ENCODE measurements around the gene LPCAT3. TPM values are rescaled to one million over a fixed set of nuclear protein-coding genes. Genes with fewer than 3 reads are reported as not detected.

LPCAT3 gene
- total and polyA plus RNA-seq, 2 of the 13 experiments (the other 11 are each of a cell fraction or from before 2014, with no cell fraction given): 44.5 to 64.3 TPM

DNA sequence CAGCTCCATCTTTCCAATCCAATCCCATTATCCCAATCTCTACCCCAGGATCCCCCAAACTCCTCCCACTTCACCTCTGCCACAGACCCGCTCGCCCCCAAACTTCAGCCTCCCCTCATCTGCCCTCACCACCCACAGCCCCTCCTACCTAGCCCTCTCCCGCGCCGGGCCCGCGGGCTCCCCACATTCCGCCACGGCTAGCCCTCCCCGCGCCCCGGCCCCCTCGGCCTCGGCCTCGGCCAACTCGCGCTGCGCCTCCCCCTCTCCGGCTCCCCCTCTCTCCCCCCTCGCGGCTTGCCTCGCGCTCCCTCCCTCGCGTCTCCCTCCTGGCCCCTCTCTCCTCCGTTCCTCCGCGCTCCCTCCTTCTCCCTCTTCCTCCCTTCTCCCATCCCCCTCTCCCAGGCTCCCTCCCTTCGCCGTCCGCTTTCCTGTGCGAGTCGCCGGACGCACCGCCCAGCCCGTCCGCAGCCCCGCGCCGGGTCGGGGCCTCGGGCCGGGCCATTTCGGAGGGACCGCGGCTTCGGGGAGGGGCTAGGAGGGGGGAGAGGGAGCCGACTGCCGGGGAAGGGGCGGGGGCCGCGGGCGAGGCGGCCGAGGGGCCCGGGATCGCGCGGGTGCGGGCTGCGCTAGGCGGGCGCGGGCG, 90.8 kb downstream of the LPCAT3 start, which contains the start of gene ATN1 (continued):
- TF ChIP-seq, protein P1, sequence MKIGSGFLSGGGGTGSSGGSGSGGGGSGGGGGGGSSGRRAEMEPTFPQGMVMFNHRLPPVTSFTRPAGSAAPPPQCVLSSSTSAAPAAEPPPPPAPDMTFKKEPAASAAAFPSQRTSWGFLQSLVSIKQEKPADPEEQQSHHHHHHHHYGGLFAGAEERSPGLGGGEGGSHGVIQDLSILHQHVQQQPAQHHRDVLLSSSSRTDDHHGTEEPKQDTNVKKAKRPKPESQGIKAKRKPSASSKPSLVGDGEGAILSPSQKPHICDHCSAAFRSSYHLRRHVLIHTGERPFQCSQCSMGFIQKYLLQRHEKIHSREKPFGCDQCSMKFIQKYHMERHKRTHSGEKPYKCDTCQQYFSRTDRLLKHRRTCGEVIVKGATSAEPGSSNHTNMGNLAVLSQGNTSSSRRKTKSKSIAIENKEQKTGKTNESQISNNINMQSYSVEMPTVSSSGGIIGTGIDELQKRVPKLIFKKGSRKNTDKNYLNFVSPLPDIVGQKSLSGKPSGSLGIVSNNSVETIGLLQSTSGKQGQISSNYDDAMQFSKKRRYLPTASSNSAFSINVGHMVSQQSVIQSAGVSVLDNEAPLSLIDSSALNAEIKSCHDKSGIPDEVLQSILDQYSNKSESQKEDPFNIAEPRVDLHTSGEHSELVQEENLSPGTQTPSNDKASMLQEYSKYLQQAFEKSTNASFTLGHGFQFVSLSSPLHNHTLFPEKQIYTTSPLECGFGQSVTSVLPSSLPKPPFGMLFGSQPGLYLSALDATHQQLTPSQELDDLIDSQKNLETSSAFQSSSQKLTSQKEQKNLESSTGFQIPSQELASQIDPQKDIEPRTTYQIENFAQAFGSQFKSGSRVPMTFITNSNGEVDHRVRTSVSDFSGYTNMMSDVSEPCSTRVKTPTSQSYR (CRISPR knock-in tag; IDR thresholded peaks at IDR 0.05; ENCODE audit: borderline replicate concordance): peak; percentile 76
- peak; percentile 98 for TF ChIP-seq ZNF710 (CRISPR knock-in tag; IDR thresholded peaks at IDR 0.05; ENCODE audit: borderline replicate concordance)
- TF ChIP-seq ZNF563 (CRISPR knock-in tag; IDR thresholded peaks at IDR 0.05): peak; percentile 48; the same call in 1 of the 2 replicates
- TF ChIP-seq, protein P2, sequence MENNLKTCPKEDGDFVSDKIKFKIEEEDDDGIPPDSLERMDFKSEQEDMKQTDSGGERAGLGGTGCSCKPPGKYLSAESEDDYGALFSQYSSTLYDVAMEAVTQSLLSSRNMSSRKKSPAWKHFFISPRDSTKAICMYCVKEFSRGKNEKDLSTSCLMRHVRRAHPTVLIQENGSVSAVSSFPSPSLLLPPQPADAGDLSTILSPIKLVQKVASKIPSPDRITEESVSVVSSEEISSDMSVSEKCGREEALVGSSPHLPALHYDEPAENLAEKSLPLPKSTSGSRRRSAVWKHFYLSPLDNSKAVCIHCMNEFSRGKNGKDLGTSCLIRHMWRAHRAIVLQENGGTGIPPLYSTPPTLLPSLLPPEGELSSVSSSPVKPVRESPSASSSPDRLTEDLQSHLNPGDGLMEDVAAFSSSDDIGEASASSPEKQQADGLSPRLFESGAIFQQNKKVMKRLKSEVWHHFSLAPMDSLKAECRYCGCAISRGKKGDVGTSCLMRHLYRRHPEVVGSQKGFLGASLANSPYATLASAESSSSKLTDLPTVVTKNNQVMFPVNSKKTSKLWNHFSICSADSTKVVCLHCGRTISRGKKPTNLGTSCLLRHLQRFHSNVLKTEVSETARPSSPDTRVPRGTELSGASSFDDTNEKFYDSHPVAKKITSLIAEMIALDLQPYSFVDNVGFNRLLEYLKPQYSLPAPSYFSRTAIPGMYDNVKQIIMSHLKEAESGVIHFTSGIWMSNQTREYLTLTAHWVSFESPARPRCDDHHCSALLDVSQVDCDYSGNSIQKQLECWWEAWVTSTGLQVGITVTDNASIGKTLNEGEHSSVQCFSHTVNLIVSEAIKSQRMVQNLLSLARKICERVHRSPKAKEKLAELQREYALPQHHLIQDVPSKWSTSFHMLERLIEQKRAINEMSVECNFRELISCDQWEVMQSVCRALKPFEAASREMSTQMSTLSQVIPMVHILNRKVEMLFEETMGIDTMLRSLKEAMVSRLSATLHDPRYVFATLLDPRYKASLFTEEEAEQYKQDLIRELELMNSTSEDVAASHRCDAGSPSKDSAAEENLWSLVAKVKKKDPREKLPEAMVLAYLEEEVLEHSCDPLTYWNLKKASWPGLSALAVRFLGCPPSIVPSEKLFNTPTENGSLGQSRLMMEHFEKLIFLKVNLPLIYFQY (CRISPR knock-in tag; IDR thresholded peaks at IDR 0.05; ENCODE audit: borderline replicate concordance): peak; percentile 40; the same call in 1 of the 2 replicates
- TF ChIP-seq, protein P3, sequence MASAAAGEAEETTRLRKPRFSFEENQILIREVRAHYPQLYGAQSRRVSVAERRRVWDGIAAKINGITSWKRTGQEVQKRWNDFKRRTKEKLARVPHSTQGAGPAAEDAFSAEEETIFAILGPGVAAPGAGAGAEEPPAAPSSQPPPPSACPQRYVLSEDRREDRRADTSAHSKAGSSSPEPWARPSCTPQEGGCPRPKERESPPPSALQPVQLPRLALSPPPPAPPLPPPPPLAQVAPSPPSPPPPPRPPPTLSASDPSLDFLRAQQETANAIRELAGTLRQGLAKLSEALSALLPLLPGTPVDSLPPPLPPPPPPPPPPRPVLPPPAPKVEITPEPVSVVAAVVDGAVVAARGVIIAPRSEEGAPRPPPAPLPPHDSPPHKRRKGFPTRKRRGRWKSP (CRISPR knock-in tag; IDR thresholded peaks at IDR 0.05): peak; percentile 38; the same call in 1 of the 2 replicates
- peak; percentile 29 for TF ChIP-seq HNRNPLL (IDR thresholded peaks at IDR 0.05; ENCODE audit: low read depth, low read length, poor library complexity, severe bottlenecking)
- TF ChIP-seq ZC3H13 (CRISPR knock-in tag; IDR thresholded peaks at IDR 0.05): peak; percentile 30; the same call in 1 of the 2 replicates
- no peak for TF ChIP-seq KDM5B (CRISPR knock-in tag; IDR thresholded peaks at IDR 0.05; ENCODE audit: borderline replicate concordance)
- no peak for TF ChIP-seq CEBPZ (IDR thresholded peaks at IDR 0.05; ENCODE audit: low read length)
- TF ChIP-seq KDM2A (CRISPR knock-in tag; IDR thresholded peaks at IDR 0.05; ENCODE audit: borderline replicate concordance, low read depth): peak; percentile 56

Data from HepG2 (cell line).